H1 (cell line): ENCODE measurements around the gene NAIF1. TPM values are rescaled to one million over a fixed set of nuclear protein-coding genes. Genes with fewer than 3 reads are reported as not detected.

ENCODE experiments used
- CTCF ChIA-PET: fragments of 300-600 bp; sonication (Branson Sonifier 250); formaldehyde crosslinking; loops from one replicate; lab custom pipeline; 2021; ENCODE audit not compliant: partially characterized antibody; lab: Charles Lee
- POLR2A ChIA-PET: fragments of 300-600 bp; sonication (Branson Sonifier 250); formaldehyde crosslinking; loops from one replicate; lab custom pipeline; 2021; ENCODE audit warnings: inconsistent platforms; ENCODE audit not compliant: partially characterized antibody; lab: Charles Lee
- DNase-seq, 2 experiments: peaks; one replicate each; pipeline versions ENCODE4 v3.0.0 to v3.0.0-alpha.2; 2010 to 2022; ENCODE audit warnings: low spot score in 2 of 2, low read depth in 1 of 2, mixed read lengths in 1 of 2
- FAIRE-seq: peaks from 2 replicates; lab custom pipeline; 2011; peaks lifted over from hg19 to GRCh38; lab: Jason Lieb, UNC
- H2AFZ ChIP-seq: 2 replicates; pipeline ENCODE4 v1.8.1; 2012; ENCODE audit warnings: low read length, inconsistent platforms
- H2AK5ac ChIP-seq: 2 replicates; pipeline ENCODE4 v1.6.1; 2013; ENCODE audit warnings: low read depth, low read length
- H2BK120ac ChIP-seq: replicated peaks from 2 replicates; pipeline ENCODE3; 2013; ENCODE audit warnings: low read depth, low read length, inconsistent platforms
- H2BK12ac ChIP-seq: 2 replicates; pipeline ENCODE4 v1.6.1; 2013; ENCODE audit warnings: low read depth, low read length
- H2BK15ac ChIP-seq: 2 replicates; pipeline ENCODE4 v1.6.1; 2013; ENCODE audit warnings: low read length
- H2BK20ac ChIP-seq: 2 replicates; pipeline ENCODE4 v1.6.1; 2013; ENCODE audit warnings: low read length
- H2BK5ac ChIP-seq: 2 replicates; pipeline ENCODE4 v1.6.1; 2013; ENCODE audit warnings: low read depth, low read length
- H3K14ac ChIP-seq: 2 replicates; pipeline ENCODE4 v1.6.1; 2013; ENCODE audit warnings: inconsistent platforms; ENCODE audit not compliant: insufficient read length
- H3K18ac ChIP-seq: 2 replicates; pipeline ENCODE4 v1.6.1; 2013; ENCODE audit warnings: low read length; ENCODE audit errors: extremely low read depth
- H3K23ac ChIP-seq: 2 replicates; pipeline ENCODE4 v1.6.1; 2013; ENCODE audit warnings: inconsistent platforms; ENCODE audit not compliant: insufficient read length
- H3K23me2 ChIP-seq: 2 replicates; pipeline ENCODE4 v1.6.1; 2013; ENCODE audit warnings: low read depth, low read length
- H3K27ac ChIP-seq: 2 replicates; pipeline ENCODE4 v1.6.1; 2011; ENCODE audit warnings: low read depth, low read length, inconsistent platforms
- H3K27me3 ChIP-seq, 4 experiments: replicated peaks in 1 of 4; 1 replicate in 1 of 4; 2 replicates in 3 of 4; pipeline versions ENCODE4 v1.6.1 to v1.8.1; 2011 to 2013; ENCODE audit warnings: low read length in 3 of 4, mild to moderate bottlenecking in 3 of 4, inconsistent platforms in 2 of 4, mixed read lengths in 2 of 4, moderate library complexity in 1 of 4; ENCODE audit not compliant: control insufficient read depth in 3 of 4, insufficient read depth in 3 of 4; ENCODE audit errors: extremely low read depth in 1 of 4
- H3K36me3 ChIP-seq, 4 experiments: 2 replicates each; pipeline versions ENCODE4 v1.6.1 to v1.8.1; 2011 to 2013; ENCODE audit warnings: mild to moderate bottlenecking in 4 of 4, low read length in 3 of 4, moderate library complexity in 2 of 4, control low read depth in 1 of 4, inconsistent platforms in 1 of 4; ENCODE audit not compliant: insufficient read depth in 4 of 4, control insufficient read depth in 2 of 4
- H3K4ac ChIP-seq: replicated peaks from 2 replicates; pipeline ENCODE3; 2013; ENCODE audit warnings: low read length, low read depth, mixed read lengths, inconsistent platforms; ENCODE audit not compliant: insufficient read length
- H3K4me1 ChIP-seq, 4 experiments: replicated peaks in 1 of 4; 1 replicate in 1 of 4; 2 replicates in 3 of 4; pipeline versions ENCODE4 v1.6.1 to v1.8.1; 2011 to 2013; ENCODE audit warnings: low read length in 3 of 4, inconsistent platforms in 2 of 4, mixed read lengths in 1 of 4; ENCODE audit not compliant: insufficient read depth in 4 of 4, control insufficient read depth in 3 of 4
- H3K4me2 ChIP-seq, 2 experiments: 2 replicates each; pipeline versions ENCODE4 v1.6.1 to v1.8.1; 2011 to 2013; ENCODE audit warnings: low read depth in 2 of 2, low read length in 2 of 2, control low read depth in 1 of 2, inconsistent platforms in 1 of 2, mild to moderate bottlenecking in 1 of 2; ENCODE audit not compliant: insufficient read depth in 1 of 2
- H3K4me3 ChIP-seq, 4 experiments: fragments of 200-600, 300-600 bp in 1 of 4; sonication (generic), shearing (Covaris generic), sonication (Bioruptor Twin) in 1 of 4; 2 replicates each; pipeline versions ENCODE4 v1.5.1 to v1.8.1; 2011 to 2016; ENCODE audit warnings: low read length in 4 of 4, low read depth in 3 of 4, control low read depth in 2 of 4, inconsistent platforms in 2 of 4, mild to moderate bottlenecking in 2 of 4, mixed read lengths in 1 of 4, moderate library complexity in 1 of 4; ENCODE audit not compliant: insufficient read depth in 2 of 4; ENCODE audit errors: extremely low read depth in 1 of 4
- H3K56ac ChIP-seq: replicated peaks from 2 replicates; pipeline ENCODE3; 2013; ENCODE audit warnings: low read depth, mild to moderate bottlenecking, mixed read lengths, low read length, inconsistent platforms; ENCODE audit not compliant: insufficient read length
- H3K79me1 ChIP-seq: 2 replicates; pipeline ENCODE4 v1.6.1; 2013; ENCODE audit warnings: low read depth, low read length, control low read depth
- H3K79me2 ChIP-seq, 2 experiments: 2 replicates each; pipeline versions ENCODE4 v1.6.1 to v1.8.1; 2012 to 2013; ENCODE audit warnings: low read length in 2 of 2, mild to moderate bottlenecking in 2 of 2, inconsistent platforms in 1 of 2; ENCODE audit not compliant: insufficient read depth in 2 of 2, control insufficient read depth in 1 of 2
- H3K9ac ChIP-seq, 4 experiments: replicated peaks in 1 of 4; 1 replicate in 1 of 4; 2 replicates in 3 of 4; pipeline versions ENCODE4 v1.6.1 to v1.8.1; 2011 to 2013; ENCODE audit warnings: low read depth in 3 of 4, low read length in 3 of 4, control low read depth in 2 of 4, mild to moderate bottlenecking in 2 of 4, moderate library complexity in 2 of 4, inconsistent platforms in 1 of 4; ENCODE audit errors: extremely low read depth in 1 of 4
- H3K9me3 ChIP-seq, 2 experiments: 2 replicates each; pipeline versions ENCODE4 v1.6.1 to v1.8.1; 2012 to 2013; ENCODE audit warnings: mild to moderate bottlenecking in 2 of 2, moderate library complexity in 2 of 2, control low read depth in 1 of 2, inconsistent platforms in 1 of 2, low read depth in 1 of 2, low read length in 1 of 2, mixed read lengths in 1 of 2; ENCODE audit not compliant: insufficient read depth in 2 of 2
- H4K20me1 ChIP-seq, 2 experiments: replicated peaks in 1 of 2; 2 replicates each; pipeline versions ENCODE3 to v1.8.1; 2011 to 2013; ENCODE audit warnings: inconsistent platforms in 2 of 2, low read length in 2 of 2, mild to moderate bottlenecking in 1 of 2; ENCODE audit not compliant: insufficient read depth in 2 of 2, control insufficient read depth in 1 of 2
- H4K5ac ChIP-seq: 2 replicates; pipeline ENCODE4 v1.6.1; 2013; ENCODE audit warnings: low read length, low read depth, mixed read lengths, inconsistent platforms; ENCODE audit not compliant: insufficient read length
- H4K8ac ChIP-seq: 2 replicates; pipeline ENCODE4 v1.8.0; 2013; ENCODE audit warnings: mild to moderate bottlenecking, moderate library complexity, low read length, inconsistent platforms; ENCODE audit not compliant: insufficient read depth; ENCODE audit errors: extremely low read depth
- H4K91ac ChIP-seq: replicated peaks from 2 replicates; pipeline ENCODE3; 2013; ENCODE audit warnings: low read length, mixed read lengths, inconsistent platforms; ENCODE audit not compliant: insufficient read length
- ASH2L ChIP-seq: fragments of 200-600, 300-600 bp; sonication (generic); IDR thresholded peaks from one replicate; pipeline ENCODE4 v1.7.1; 2017; ENCODE audit warnings: low read length
- BCL11A ChIP-seq, 2 experiments: IDR thresholded peaks; one replicate each; pipeline ENCODE4 v1.6.1; 2011; ENCODE audit warnings: low read depth in 2 of 2, low read length in 2 of 2, mild to moderate bottlenecking in 2 of 2
- BRCA1 ChIP-seq: IDR thresholded peaks from 2 replicates; pipeline ENCODE4 v1.6.1; 2012; ENCODE audit warnings: low read depth, low read length, improper control_type of control experiment
- CTBP2 ChIP-seq: IDR thresholded peaks from 2 replicates; pipeline ENCODE4 v1.7.0; 2011; ENCODE audit warnings: borderline replicate concordance, mild to moderate bottlenecking, moderate library complexity, mixed read lengths, low read length; ENCODE audit not compliant: insufficient read depth, insufficient read length
- GABPA ChIP-seq: IDR thresholded peaks from 2 replicates; pipeline ENCODE4 v1.6.1; 2011; ENCODE audit warnings: mild to moderate bottlenecking, low read length, moderate library complexity, borderline replicate concordance; ENCODE audit not compliant: insufficient read depth
- NANOG ChIP-seq: IDR thresholded peaks from 2 replicates; pipeline ENCODE4 v1.6.1; 2011; ENCODE audit warnings: low read length, low read depth, mild to moderate bottlenecking, inconsistent platforms; ENCODE audit not compliant: insufficient read depth, poor library complexity, severe bottlenecking
- TAF1 ChIP-seq: IDR thresholded peaks from 2 replicates; pipeline ENCODE4 v1.6.1; 2011; ENCODE audit warnings: mild to moderate bottlenecking, low read depth, low read length
- USF2 ChIP-seq: IDR thresholded peaks from 2 replicates; pipeline ENCODE4 v1.6.1; 2011; ENCODE audit warnings: low read length, improper control_type of control experiment
- WGBS, 2 experiments: shearing (Covaris generic) in 1 of 2; methylation state at CpG; one replicate each; pipeline versions ENCODE4 v1.1.6 to v1.1.7; 2013 to 2015; ENCODE audit warnings: low lambda C conversion rate in 2 of 2, mixed read lengths in 2 of 2, inconsistent platforms in 1 of 2, low coverage in 1 of 2, missing lambda C conversion rate in 1 of 2; ENCODE audit not compliant: insufficient replicate concordance in 2 of 2, insufficient coverage in 1 of 2, insufficient read length in 1 of 2; ENCODE audit errors: extremely low coverage in 1 of 2, missing lambda C conversion rate in 1 of 2; 5-methylcytosine and 5-hydroxymethylcytosine counted together
- polyA plus RNA-seq, 7 experiments: library from polyadenylated mRNA; depleted of rRNA in 3 of 7; stranded (reverse) in 5 of 7; unstranded in 2 of 7; fragments of >200 nt in 5 of 7; fragments of 200-250 nt in 2 of 7; gene quantifications; 1 replicate in 5 of 7; 2 replicates in 1 of 7; 4 replicates in 1 of 7; pipeline versions ENCODE4 v1.2.1 to v1.2.3, GENCODE V29; 2011 to 2013; ENCODE audit warnings: missing spikeins in 2 of 7, mixed read lengths in 2 of 7
- total RNA-seq: library from RNA; stranded (reverse); fragmentation: NEBNext Ultra II Directional; extraction: Animal tissue kit (Norgen Biotek cat#: 25700); gene quantifications from 2 replicates; pipeline ENCODE4 v1.2.1, GENCODE V29; 2021

NAIF1 gene
- total and polyA plus RNA-seq, 2 of the 8 experiments (the other 6 are each of a cell fraction or from before 2014, with no cell fraction given) = 8.7 to 9.0 TPM

GRCh38 chr9:128024761-128025308, 42.3 kb downstream of the NAIF1 start:
- ChIA-PET POLR2A (interaction anchor here (1.0 to 1.6 kb wide), 4 partner anchors 10 to 283 kb away, joined by 3 to 4 read pairs (median 3); no protein-coding TSS in a partner anchor), CTCF (interaction anchor here (0.7 to 38.5 kb wide), 7 partner anchors 10 to 235 kb away, joined by 3 to 825 read pairs (median 6); partner anchors contain the start of gene DPM2)
- Histone ChIP-seq H3K56ac (no peak overlapping the region), H3K14ac (no peak overlapping the region), H3K27me3 (no peaks in the 10 kb centered on the region), H2AK5ac (no peak overlapping the region), H3K9me3 (no peaks in the 10 kb centered on the region), H3K36me3 (no peaks in the 10 kb centered on the region), H2AFZ (no peak overlapping the region), H3K79me2 (no peaks in the 10 kb centered on the region), H4K91ac (no peak overlapping the region), H4K20me1 (no peaks in the 10 kb centered on the region), H3K4me3 (no peak overlapping the region), H2BK5ac (no peak overlapping the region), H3K4me1 (no peaks in the 10 kb centered on the region), H2BK120ac (no peak overlapping the region), H3K23me2 (no peaks in the 10 kb centered on the region), H3K4me2 (no peak overlapping the region), H2BK20ac (no peak overlapping the region), H4K5ac (no peak overlapping the region), H3K79me1 (no peaks in the 10 kb centered on the region), H2BK12ac (no peak overlapping the region), H3K18ac (no peak overlapping the region), H4K8ac (peak overlapping the region; percentile 51; the same call in 1 of the 2 replicates), H3K4ac (no peak overlapping the region), H2BK15ac (no peak overlapping the region), H3K23ac (no peak overlapping the region), H3K27ac (no peak overlapping the region), H3K9ac (no peak overlapping the region)
- WGBS, 2 experiments = 96% methylated on average over 5 of the region's 5 CpGs; no CpG with 5 or more reads in 1 of the 2 experiments
- DNase-seq = no peak
- FAIRE-seq = no peak
- TF ChIP-seq TAF1 (no peak), CTBP2 (no peak), BCL11A (IDR thresholded peaks at IDR 0.05; ENCODE audit: low read depth in 2 of 2, low read length in 2 of 2) (no peak), USF2 (no peak), GABPA (no peak), NANOG (no peak), BRCA1 (no peak), ASH2L (no peak)
